Measurements from ENCODE around the gene CFAP299. TPM values are rescaled to one million over a fixed set of nuclear protein-coding genes. Genes with fewer than 3 reads are reported as not detected.

Gene CFAP299
- 8.1 and 8.6 TPM in 2 replicates for total RNA-seq

GRCh38 chr4:80335554-80336358, at the start of gene CFAP299:
TSS of gene CFAP299 (plus strand) at chr4:80335730.

Other genes starting within 250 kb of the CFAP299 start
- 9.0 and 9.4 TPM in 2 replicates for gene PRDM8, start 138.2 kb upstream of the CFAP299 start, total RNA-seq
- gene FGF5, start 69.1 kb upstream of the CFAP299 start, total RNA-seq, result 20.8 and 24.7 TPM in 2 replicates